ENCODE measurements around the gene SUV39H1.

- TF ChIP-seq EZH2phosphoT487 (IDR thresholded peaks at IDR 0.05; ENCODE audit: insufficient read depth, low read depth): no peak
- TF ChIP-seq EZH2 (IDR thresholded peaks at IDR 0.05; ENCODE audit: insufficient read depth, poor library complexity, severe bottlenecking): no peak
Observed at GRCh38 chrX:48736878-48737212, 40.3 kb downstream of the SUV39H1 start.
